Esophagus squamous epithelium (tissue), 4 donors: ENCODE measurements around the gene AFAP1L1.

Source experiments
- CTCF ChIP-seq, 6 experiments: fragments of 450-650 bp in 4 of 6; fragments of 200-600 bp in 2 of 6; sonication (generic) in 2 of 6; IDR thresholded peaks; one replicate each; pipeline ENCODE4 v1.5.1; 2016 to 2019; ENCODE audit warnings: antibody characterized with exemption in 6 of 6, mild to moderate bottlenecking in 4 of 6, moderate library complexity in 4 of 6
- POLR2A ChIP-seq, 4 donors: fragments of 450-650 bp; IDR thresholded peaks; one replicate each; pipeline ENCODE4 v1.6.1; 2017; ENCODE audit warnings: antibody characterized with exemption in 4 of 4, mild to moderate bottlenecking in 4 of 4, moderate library complexity in 3 of 4

GRCh38 chr5:149320791-149321330 lies 49.2 kb downstream of the AFAP1L1 start:
- peak in 1 of 6 experiments; percentile 5 for TF ChIP-seq CTCF (IDR thresholded peaks at IDR 0.05)
- no peak for TF ChIP-seq POLR2A (IDR thresholded peaks at IDR 0.05)
